HL-60 (cell line): ENCODE data around the gene DIP2B.
"Not testable (repeated sequence)": the region's sequence is repeated elsewhere in the genome, so short reads cannot be mapped to it uniquely, and the experiment has no call there.

Experiments
- DNase-seq, 2 experiments: peaks; one replicate each; pipeline ENCODE4 v3.0.0-alpha.2; 2010 to 2020; ENCODE audit warnings: low read depth in 1 of 2, low spot score in 1 of 2
- H3K27ac ChIP-seq: fragments of 250-450 bp; sonication (Bioruptor Pico); replicated peaks from 2 replicates; pipeline ENCODE4 v1.5.1; 2020; ENCODE audit warnings: mild to moderate bottlenecking, moderate library complexity
- H3K27me3 ChIP-seq: fragments of 250-450 bp; sonication (Bioruptor Pico); 2 replicates; pipeline ENCODE4 v1.5.1; 2021; ENCODE audit warnings: mild to moderate bottlenecking, moderate library complexity; ENCODE audit not compliant: insufficient read depth, poor library complexity, severe bottlenecking
- H3K4me3 ChIP-seq: replicated peaks from 2 replicates; pipeline ENCODE4 v1.5.1; 2011; ENCODE audit warnings: mild to moderate bottlenecking, control low read depth, low read length; ENCODE audit not compliant: insufficient read depth
- CTCF ChIP-seq: IDR thresholded peaks from one replicate; pipeline ENCODE4 v1.5.1; 2011; ENCODE audit warnings: low read length, control low read depth, inconsistent platforms; ENCODE audit not compliant: insufficient read depth
- GABPA ChIP-seq: IDR thresholded peaks from 2 replicates; pipeline ENCODE4 v1.6.1; 2012; ENCODE audit warnings: low read depth
- POLR2AphosphoS5 ChIP-seq: IDR thresholded peaks from 2 replicates; pipeline ENCODE4 v1.6.1; 2012; ENCODE audit warnings: low read depth
- SPI1 ChIP-seq: IDR thresholded peaks from 2 replicates; pipeline ENCODE4 v1.6.1; 2012; ENCODE audit warnings: low read depth, mild to moderate bottlenecking, borderline replicate concordance
- TF ChIP-seq, protein P1 (sequence below): IDR thresholded peaks from 2 replicates; pipeline ENCODE4 v1.6.1; 2012; ENCODE audit warnings: low read depth; ENCODE audit not compliant: insufficient replicate concordance

DIP2B gene

DNA sequence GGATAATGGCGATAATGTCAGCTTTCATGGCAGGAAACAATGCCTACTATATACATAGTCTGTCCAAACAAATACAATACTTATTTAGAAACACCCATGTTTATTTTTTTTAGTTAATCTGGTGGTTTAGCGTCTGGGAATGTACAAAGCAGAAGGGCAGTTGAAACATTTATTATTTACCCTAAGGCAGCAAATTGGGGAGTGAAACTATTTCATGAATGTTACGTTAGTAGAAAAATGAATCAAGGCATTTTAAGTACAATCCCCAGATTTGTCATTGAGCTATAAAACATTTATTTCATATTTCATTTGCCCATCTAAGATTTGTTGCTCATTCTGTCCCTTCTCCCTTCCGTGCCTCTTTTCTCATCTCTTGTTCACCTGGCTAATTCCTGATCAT is 172.0 kb downstream of the DIP2B start:
- TF ChIP-seq POLR2AphosphoS5 = no peak
- TF ChIP-seq, protein P1, sequence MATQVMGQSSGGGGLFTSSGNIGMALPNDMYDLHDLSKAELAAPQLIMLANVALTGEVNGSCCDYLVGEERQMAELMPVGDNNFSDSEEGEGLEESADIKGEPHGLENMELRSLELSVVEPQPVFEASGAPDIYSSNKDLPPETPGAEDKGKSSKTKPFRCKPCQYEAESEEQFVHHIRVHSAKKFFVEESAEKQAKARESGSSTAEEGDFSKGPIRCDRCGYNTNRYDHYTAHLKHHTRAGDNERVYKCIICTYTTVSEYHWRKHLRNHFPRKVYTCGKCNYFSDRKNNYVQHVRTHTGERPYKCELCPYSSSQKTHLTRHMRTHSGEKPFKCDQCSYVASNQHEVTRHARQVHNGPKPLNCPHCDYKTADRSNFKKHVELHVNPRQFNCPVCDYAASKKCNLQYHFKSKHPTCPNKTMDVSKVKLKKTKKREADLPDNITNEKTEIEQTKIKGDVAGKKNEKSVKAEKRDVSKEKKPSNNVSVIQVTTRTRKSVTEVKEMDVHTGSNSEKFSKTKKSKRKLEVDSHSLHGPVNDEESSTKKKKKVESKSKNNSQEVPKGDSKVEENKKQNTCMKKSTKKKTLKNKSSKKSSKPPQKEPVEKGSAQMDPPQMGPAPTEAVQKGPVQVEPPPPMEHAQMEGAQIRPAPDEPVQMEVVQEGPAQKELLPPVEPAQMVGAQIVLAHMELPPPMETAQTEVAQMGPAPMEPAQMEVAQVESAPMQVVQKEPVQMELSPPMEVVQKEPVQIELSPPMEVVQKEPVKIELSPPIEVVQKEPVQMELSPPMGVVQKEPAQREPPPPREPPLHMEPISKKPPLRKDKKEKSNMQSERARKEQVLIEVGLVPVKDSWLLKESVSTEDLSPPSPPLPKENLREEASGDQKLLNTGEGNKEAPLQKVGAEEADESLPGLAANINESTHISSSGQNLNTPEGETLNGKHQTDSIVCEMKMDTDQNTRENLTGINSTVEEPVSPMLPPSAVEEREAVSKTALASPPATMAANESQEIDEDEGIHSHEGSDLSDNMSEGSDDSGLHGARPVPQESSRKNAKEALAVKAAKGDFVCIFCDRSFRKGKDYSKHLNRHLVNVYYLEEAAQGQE = no peak
- TF ChIP-seq GABPA = no peak
- TF ChIP-seq SPI1 = no peak
- no peak for DNase-seq
- Histone ChIP-seq H3K27me3 (no peaks in the 10 kb centered on the region), H3K4me3 (no peak overlapping the region), H3K27ac (no peak overlapping the region)

DNA sequence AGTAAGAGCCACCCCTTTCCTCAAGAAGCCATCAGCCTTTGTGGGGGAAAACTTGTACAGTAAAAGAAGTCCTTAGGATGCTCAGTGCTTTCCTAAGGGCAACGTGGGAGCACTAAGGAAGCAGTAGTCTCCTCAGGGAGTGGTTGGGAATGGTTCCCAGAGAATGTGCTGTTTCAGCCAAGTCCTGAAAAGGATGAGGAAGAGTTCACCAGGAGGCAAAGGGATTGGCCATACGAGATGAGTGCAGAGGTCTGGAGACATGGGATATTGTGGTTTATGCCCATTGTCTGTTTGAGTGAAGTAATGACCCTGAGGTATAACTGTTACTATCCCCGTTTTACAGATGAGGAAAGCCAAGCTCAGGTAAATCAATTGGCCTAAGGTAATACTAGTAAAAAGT is 173.1 kb downstream of the DIP2B start:
- Histone ChIP-seq H3K27me3 (no peaks in the 10 kb centered on the region), H3K4me3 (no peak overlapping the region), H3K27ac (no peak overlapping the region)
- no peak for TF ChIP-seq POLR2AphosphoS5
- TF ChIP-seq SPI1 = no peak
- no peak for DNase-seq

- no peak for DNase-seq
- Histone ChIP-seq H3K27me3 (no peaks in the 10 kb centered on the region), H3K4me3 (no peak overlapping the region), H3K27ac (no peak overlapping the region)
- TF ChIP-seq, protein P1 = no peak
- no peak for TF ChIP-seq SPI1
- no peak for TF ChIP-seq POLR2AphosphoS5
- TF ChIP-seq GABPA = no peak
- no peak for TF ChIP-seq CTCF
Observed at GRCh38 chr12:50678650-50679365, 174.0 kb downstream of the DIP2B start.

DNA sequence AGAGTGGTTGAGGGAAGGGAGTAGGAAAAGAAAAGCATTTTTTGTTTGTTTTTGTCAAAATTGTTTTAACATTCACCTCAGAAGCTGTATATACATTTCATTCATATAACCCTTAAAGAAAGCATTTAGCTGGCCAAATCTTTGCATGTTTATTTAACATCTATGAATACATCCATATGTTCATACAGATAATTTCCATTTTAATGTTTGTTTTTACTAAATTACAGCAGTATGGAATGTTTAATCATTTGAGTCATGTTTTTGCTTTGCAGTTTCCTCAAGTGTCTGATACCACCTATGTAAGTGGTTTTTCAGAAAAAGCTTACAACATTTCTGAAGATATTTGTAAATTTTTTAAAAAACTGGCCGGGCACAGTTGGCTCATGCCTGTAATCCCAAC is 174.8 kb downstream of the DIP2B start:
- TF ChIP-seq, protein P1 = no peak
- TF ChIP-seq CTCF (no peak), GABPA (no peak), POLR2AphosphoS5 (no peak), SPI1 (no peak)
- no peaks in the 10 kb centered on the region for H3K27me3 ChIP-seq
- no peak for DNase-seq
- no peak overlapping the region for H3K27ac ChIP-seq
- no peak overlapping the region for H3K4me3 ChIP-seq

- not testable (repeated sequence) for DNase-seq, H3K4me3 ChIP-seq, H3K27ac ChIP-seq, H3K27me3 ChIP-seq
Observed at GRCh38 chr12:50681064-50681463, 176.3 kb downstream of the DIP2B start.
